Common myeloid progenitor, CD34-positive (primary cell): ENCODE data around the gene SLC23A2.
"Not testable (repeated sequence)": the region's sequence is repeated elsewhere in the genome, so short reads cannot be mapped to it uniquely, and the experiment has no call there.

Experiments
- CTCF ChIA-PET: fragments of 350-600 bp; sonication (Branson Sonifier 250); formaldehyde crosslinking; loops from one replicate; lab custom pipeline; 2021; ENCODE audit warnings: antibody characterized with exemption; lab: Charles Lee
- POLR2A ChIA-PET: fragments of 350-600 bp; sonication (Branson Sonifier 250); formaldehyde crosslinking; loops from one replicate; lab custom pipeline; 2021; ENCODE audit warnings: antibody characterized with exemption; lab: Charles Lee
- DNase-seq, 3 donors: peaks; one replicate each; pipeline versions ENCODE4 v3.0.0 to v3.0.0-alpha.2; 2013
- H3K27ac ChIP-seq, 2 experiments: 1 replicate in 1 of 2; 2 replicates in 1 of 2; pipeline ENCODE4 v1.7.0; 2013; ENCODE audit warnings: inconsistent platforms in 2 of 2, low read length in 2 of 2, mild to moderate bottlenecking in 2 of 2, low read depth in 1 of 2, moderate library complexity in 1 of 2; ENCODE audit not compliant: severe bottlenecking in 2 of 2, insufficient read depth in 1 of 2, poor library complexity in 1 of 2
- H3K27me3 ChIP-seq, 5 experiments: replicated peaks in 2 of 5; 1 replicate in 3 of 5; 2 replicates in 2 of 5; pipeline versions ENCODE4 v1.6.1 to v1.7.0; 2013; ENCODE audit warnings: low read length in 4 of 5, mild to moderate bottlenecking in 2 of 5, moderate library complexity in 2 of 5, inconsistent platforms in 1 of 5; ENCODE audit not compliant: insufficient read depth in 5 of 5, control insufficient read depth in 4 of 5
- H3K36me3 ChIP-seq, 4 experiments: 1 replicate in 2 of 4; 2 replicates in 2 of 4; pipeline versions ENCODE4 v1.6.1 to v1.7.0; 2013; ENCODE audit warnings: low read length in 3 of 4, control low read depth in 1 of 4, mild to moderate bottlenecking in 1 of 4; ENCODE audit not compliant: control insufficient read depth in 4 of 4, insufficient read depth in 4 of 4
- H3K4me1 ChIP-seq, 4 experiments: 1 replicate in 3 of 4; 2 replicates in 1 of 4; pipeline versions ENCODE4 v1.6.1 to v1.7.1; 2013; ENCODE audit warnings: low read length in 3 of 4, mild to moderate bottlenecking in 3 of 4, control low read depth in 1 of 4, inconsistent platforms in 1 of 4, moderate library complexity in 1 of 4; ENCODE audit not compliant: control insufficient read depth in 4 of 4, insufficient read depth in 4 of 4; ENCODE audit errors: control extremely low read depth in 1 of 4
- H3K4me3 ChIP-seq, 7 experiments: 1 replicate in 4 of 7; 2 replicates in 3 of 7; pipeline versions ENCODE4 v1.5.1 to v1.7.0; 2013; ENCODE audit warnings: mild to moderate bottlenecking in 7 of 7, low read length in 6 of 7, moderate library complexity in 6 of 7, inconsistent platforms in 2 of 7, low read depth in 2 of 7, control low read depth in 1 of 7; ENCODE audit not compliant: insufficient read depth in 4 of 7, control insufficient read depth in 1 of 7; ENCODE audit errors: extremely low read depth in 1 of 7
- H3K9me3 ChIP-seq, 5 experiments: 1 replicate in 4 of 5; 2 replicates in 1 of 5; pipeline versions ENCODE4 v1.6.1 to v1.7.1; 2013; ENCODE audit warnings: low read length in 4 of 5, mild to moderate bottlenecking in 2 of 5, inconsistent platforms in 1 of 5, low read depth in 1 of 5, moderate library complexity in 1 of 5; ENCODE audit not compliant: control insufficient read depth in 4 of 5, insufficient read depth in 2 of 5; ENCODE audit errors: control extremely low read depth in 1 of 5
- WGBS: methylation state at CpG from one replicate; pipeline ENCODE4 v1.1.5; 2013; ENCODE audit not compliant: insufficient coverage; 5-methylcytosine and 5-hydroxymethylcytosine counted together

Gene SLC23A2

DNA sequence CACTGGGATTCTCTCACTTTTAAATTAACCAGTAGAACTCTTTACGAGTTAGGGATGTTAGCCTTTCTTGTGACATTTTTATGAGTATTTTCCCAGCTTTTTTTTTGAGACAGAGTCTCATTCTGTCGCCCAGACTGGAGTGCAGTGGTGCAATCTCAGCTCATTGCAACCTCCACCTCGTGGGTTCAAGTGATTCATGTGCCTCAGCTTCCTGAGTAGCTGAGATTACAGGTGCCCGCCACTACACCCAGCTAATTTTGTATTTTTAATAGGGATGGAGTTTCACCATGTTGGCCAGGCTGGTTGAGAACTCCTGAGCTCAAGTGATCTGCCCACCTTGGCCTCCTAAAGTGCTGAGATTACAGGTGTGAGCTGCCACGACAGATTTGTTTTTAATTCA lies 123.2 kb downstream of the SLC23A2 start:
- POLR2A ChIA-PET, H3K27ac ChIP-seq, H3K27me3 ChIP-seq, H3K4me3 ChIP-seq, H3K9me3 ChIP-seq, DNase-seq: not testable (repeated sequence)
- peaks cover 6 to 58% (median 25%) of the 10 kb centered on the region in 4 experiments for H3K36me3 ChIP-seq
- WGBS = 70% methylated on average over 3 of the region's 5 CpGs
- CTCF ChIA-PET = interaction anchor here (0.9 to 1.4 kb wide), 3 partner anchors 70 to 116 kb away, joined by 3 to 4 read pairs (median 4); no protein-coding TSS in a partner anchor
- peaks cover 9 to 29% (median 20%) of the 10 kb centered on the region in 4 experiments for H3K4me1 ChIP-seq

DNA sequence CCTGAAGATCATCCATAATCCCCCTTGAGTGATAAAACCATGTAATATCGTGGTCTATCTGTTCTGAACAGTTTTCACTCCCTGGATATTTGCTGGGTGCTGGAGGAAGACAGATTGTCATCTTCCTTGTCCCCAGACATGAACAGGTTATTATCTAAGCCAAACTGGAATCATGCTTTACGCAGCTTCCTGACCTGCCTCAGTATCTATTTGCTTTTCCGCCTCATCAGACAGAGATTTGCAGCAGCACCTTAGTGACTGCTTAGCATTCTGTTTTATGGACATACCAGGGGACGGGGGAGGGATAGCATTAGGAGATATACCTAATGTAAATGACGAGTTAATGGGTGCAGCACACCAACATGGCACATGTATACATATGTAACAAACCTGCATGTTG lies 124.6 kb downstream of the SLC23A2 start:
- Histone ChIP-seq H3K36me3 (peaks cover 6 to 60% (median 28%) of the 10 kb centered on the region in 4 experiments), H3K4me3 (no peak overlapping the region), H3K27me3 (no peaks in the 10 kb centered on the region), H3K9me3 (no peaks in the 10 kb centered on the region), H3K27ac (no peak overlapping the region), H3K4me1 (peaks cover 9 to 24% (median 19%) of the 10 kb centered on the region in 4 experiments)
- POLR2A ChIA-PET = no interaction called here
- CTCF ChIA-PET = no interaction called here
- WGBS = 100% methylated on average over 1 of the region's 5 CpGs
- DNase-seq = no peak

DNA sequence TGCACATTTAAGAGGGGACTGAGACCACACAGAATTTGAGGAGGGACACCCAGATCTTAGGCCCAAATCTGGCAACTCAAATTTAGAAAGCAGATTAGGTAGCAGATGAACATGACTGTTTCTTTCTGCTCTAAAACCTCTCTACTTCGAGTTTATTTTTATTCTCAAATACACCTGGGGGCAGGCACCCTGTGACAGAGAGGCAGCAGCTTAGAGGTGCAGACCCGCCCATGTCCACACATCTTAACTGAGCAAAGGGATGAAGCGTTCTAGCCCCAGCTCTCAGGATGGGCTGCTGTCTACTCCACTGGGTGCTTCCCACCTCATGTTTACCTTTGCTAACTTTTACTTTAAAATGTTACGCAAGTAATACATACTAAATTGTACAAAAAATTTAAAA lies 125.0 kb downstream of the SLC23A2 start:
- Histone ChIP-seq H3K27me3 (no peaks in the 10 kb centered on the region), H3K4me3 (no peak overlapping the region), H3K27ac (no peak overlapping the region), H3K36me3 (peaks cover 6 to 64% (median 31%) of the 10 kb centered on the region in 4 experiments), H3K9me3 (no peaks in the 10 kb centered on the region), H3K4me1 (peaks cover 6 to 20% (median 15%) of the 10 kb centered on the region in 4 experiments)
- no peak for DNase-seq
- CTCF ChIA-PET = no interaction called here
- POLR2A ChIA-PET = no interaction called here
- 95% methylated on average over 2 of the region's 4 CpGs for WGBS

DNA sequence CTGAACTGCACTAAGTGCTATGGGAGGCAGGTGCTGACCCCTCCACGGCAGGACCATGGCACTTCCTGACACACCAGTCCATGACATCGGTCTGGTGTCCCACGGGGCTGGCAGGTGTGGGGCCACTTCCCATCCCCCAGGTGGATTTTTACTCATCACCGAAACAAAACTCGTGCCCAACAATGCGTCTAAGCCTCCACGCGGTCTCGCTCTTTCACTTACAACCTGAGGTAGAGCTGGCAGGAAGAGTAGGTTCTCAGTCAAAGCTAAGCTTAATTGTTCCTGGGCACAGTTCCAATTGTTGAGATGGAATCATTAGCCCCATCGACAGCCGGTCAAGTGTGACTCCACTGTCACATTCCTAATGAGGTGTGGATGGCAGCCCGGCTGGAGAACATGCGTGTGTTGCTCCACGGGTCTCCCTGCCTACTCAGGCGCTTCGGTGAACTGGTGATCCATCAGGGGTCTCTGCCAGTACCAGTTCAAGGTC lies 125.7 kb downstream of the SLC23A2 start:
- WGBS = 97% methylated on average over 16 of the region's 16 CpGs
- CTCF ChIA-PET = no interaction called here
- Histone ChIP-seq H3K27me3 (no peaks in the 10 kb centered on the region), H3K36me3 (peaks cover 6 to 63% (median 34%) of the 10 kb centered on the region in 4 experiments), H3K9me3 (no peaks in the 10 kb centered on the region), H3K27ac (no peak overlapping the region), H3K4me1 (peaks cover 4 to 13% (median 8%) of the 10 kb centered on the region in 4 experiments), H3K4me3 (no peak overlapping the region)
- POLR2A ChIA-PET = no interaction called here
- DNase-seq = no peak

DNA sequence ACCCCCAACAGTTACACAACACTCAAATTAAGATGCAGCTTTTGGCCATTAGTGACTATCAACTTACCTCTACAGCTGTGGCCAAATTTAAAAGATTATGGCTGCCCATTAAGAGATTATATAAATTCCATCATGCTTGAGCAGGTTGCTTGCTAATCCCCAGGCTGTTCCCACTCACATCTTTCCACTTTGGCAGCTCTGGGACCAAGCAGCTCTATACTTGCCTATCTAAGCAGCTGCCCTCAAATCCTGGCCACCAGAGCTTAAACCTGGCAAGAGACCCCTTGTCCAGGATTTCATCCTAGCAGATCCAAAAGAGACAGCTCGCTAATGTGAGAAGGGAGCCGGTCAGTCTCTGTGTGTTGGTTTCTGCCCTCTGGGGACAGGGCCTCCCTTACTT lies 127.9 kb downstream of the SLC23A2 start:
- ChIA-PET CTCF (interaction anchor here (1.3 to 1.6 kb wide), 3 partner anchors 13 to 75 kb away, joined by 3 read pairs; no protein-coding TSS in a partner anchor), POLR2A (no interaction called here)
- no peak overlapping the region for H3K4me3 ChIP-seq

DNA sequence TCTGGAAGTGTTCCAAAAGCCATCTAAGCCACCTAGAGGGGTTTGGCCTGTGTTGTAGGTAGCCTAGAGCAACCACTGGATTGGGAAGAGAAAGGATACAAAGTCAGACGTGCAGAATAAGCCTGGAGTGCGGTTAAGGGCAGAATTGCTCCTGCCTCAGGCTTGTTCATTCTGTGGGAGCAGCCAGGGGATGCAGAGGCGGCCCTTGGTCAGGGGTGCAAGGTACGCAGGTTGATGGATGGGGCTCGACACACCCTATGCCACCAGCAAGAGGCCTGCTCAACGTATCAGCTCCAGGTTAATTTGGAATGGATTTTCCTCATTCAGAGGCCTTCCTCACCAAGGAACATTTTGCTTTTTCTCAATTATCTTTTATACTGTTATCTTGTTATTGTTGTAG lies 129.8 kb downstream of the SLC23A2 start:
- no peak for DNase-seq
- 98% methylated on average over 5 of the region's 6 CpGs for WGBS
- Histone ChIP-seq H3K4me3 (no peak overlapping the region), H3K9me3 (no peaks in the 10 kb centered on the region), H3K27ac (no peak overlapping the region), H3K36me3 (peaks cover 6 to 72% (median 44%) of the 10 kb centered on the region in 4 experiments), H3K4me1 (peaks cover 0 to 5% (median 0%) of the 10 kb centered on the region in 4 experiments), H3K27me3 (no peaks in the 10 kb centered on the region)
- ChIA-PET POLR2A (no interaction called here), CTCF (interaction anchor here (1.6 kb wide), 1 partner anchor 15 kb away, joined by 3 read pairs; no protein-coding TSS in a partner anchor)

More for the DNA sequence above, 127.9 kb downstream of the SLC23A2 start:
- Histone ChIP-seq H3K4me1 (peaks cover 0 to 5% (median 0%) of the 10 kb centered on the region in 4 experiments), H3K9me3 (no peaks in the 10 kb centered on the region), H3K27me3 (no peaks in the 10 kb centered on the region), H3K27ac (no peak overlapping the region), H3K36me3 (peaks cover 6 to 65% (median 42%) of the 10 kb centered on the region in 4 experiments)
- no CpG with 5 or more reads among the region's 2 CpGs for WGBS
- DNase-seq = no peak

DNA sequence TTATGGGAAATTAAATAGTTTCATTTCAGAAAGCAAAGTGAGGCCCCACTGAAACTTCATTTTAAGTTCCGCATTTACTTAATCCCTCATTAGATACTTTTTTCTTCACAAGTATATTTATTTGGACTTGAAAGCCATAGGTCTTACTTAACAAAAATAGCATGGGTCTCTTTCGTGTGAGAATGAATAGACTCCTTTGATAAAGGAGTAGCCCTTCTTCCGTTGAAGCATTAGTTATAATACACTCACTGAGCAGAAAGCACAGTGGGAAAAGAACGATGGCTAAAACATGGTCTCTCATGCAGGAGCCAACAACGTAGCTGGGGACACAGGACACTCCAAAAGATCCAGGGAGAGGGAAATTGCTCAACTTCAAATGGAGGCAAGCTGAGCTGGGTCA lies 130.4 kb downstream of the SLC23A2 start:
- no peak for DNase-seq
- Histone ChIP-seq H3K27me3 (no peaks in the 10 kb centered on the region), H3K4me3 (no peak overlapping the region), H3K27ac (no peak overlapping the region), H3K4me1 (peaks cover 0 to 5% (median 0%) of the 10 kb centered on the region in 4 experiments), H3K36me3 (peaks cover 6 to 72% (median 46%) of the 10 kb centered on the region in 4 experiments), H3K9me3 (no peaks in the 10 kb centered on the region)
- ChIA-PET CTCF (no interaction called here), POLR2A (no interaction called here)
- 92% methylated on average over 3 of the region's 5 CpGs for WGBS
